HL-60 (cell line): ENCODE data around the gene SUMF2.

Experiments
- CTCF ChIP-seq: IDR thresholded peaks from one replicate; pipeline ENCODE4 v1.5.1; 2011; ENCODE audit warnings: low read length, control low read depth, inconsistent platforms; ENCODE audit not compliant: insufficient read depth
- GABPA ChIP-seq: IDR thresholded peaks from 2 replicates; pipeline ENCODE4 v1.6.1; 2012; ENCODE audit warnings: low read depth
- POLR2AphosphoS5 ChIP-seq: IDR thresholded peaks from 2 replicates; pipeline ENCODE4 v1.6.1; 2012; ENCODE audit warnings: low read depth
- REST ChIP-seq: IDR thresholded peaks from 2 replicates; pipeline ENCODE4 v1.6.1; 2012; ENCODE audit warnings: low read depth; ENCODE audit not compliant: insufficient replicate concordance
- SPI1 ChIP-seq: IDR thresholded peaks from 2 replicates; pipeline ENCODE4 v1.6.1; 2012; ENCODE audit warnings: low read depth, mild to moderate bottlenecking, borderline replicate concordance

DNA sequence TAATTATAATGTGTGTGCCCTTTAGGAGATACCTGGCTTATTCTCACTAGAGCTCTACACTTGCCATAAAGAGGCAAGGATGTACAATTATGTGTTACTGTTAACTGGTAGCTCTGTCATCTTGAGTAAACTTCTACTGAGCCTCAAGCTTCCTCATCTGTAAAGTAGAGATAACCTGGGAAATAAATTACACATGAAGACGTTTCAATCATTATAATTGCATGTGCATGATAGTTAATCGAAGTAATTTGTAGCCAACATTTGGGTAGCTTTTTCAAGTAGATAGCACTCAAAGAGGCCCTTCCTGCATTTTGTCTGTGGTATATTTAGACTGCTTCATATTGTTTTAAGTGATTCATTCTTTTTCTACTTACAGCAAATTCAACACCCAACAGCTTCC, 10.1 kb upstream of the SUMF2 start:
- TF ChIP-seq CTCF, result no peak
- no peak for TF ChIP-seq POLR2AphosphoS5
- TF ChIP-seq REST, result no peak
- TF ChIP-seq GABPA, result no peak
- no peak for TF ChIP-seq SPI1
